GM18867 (cell line): ENCODE measurements around the gene CAMK1.

Experiments
- ATAC-seq: cut with Tn5 transposase; IDR thresholded peaks from one replicate; pipeline ENCODE4 v1.9.1; 2021; ENCODE audit warnings: mild to moderate bottlenecking, moderate library complexity; ENCODE audit not compliant: unreplicated experiment

CAMK1 gene

DNA sequence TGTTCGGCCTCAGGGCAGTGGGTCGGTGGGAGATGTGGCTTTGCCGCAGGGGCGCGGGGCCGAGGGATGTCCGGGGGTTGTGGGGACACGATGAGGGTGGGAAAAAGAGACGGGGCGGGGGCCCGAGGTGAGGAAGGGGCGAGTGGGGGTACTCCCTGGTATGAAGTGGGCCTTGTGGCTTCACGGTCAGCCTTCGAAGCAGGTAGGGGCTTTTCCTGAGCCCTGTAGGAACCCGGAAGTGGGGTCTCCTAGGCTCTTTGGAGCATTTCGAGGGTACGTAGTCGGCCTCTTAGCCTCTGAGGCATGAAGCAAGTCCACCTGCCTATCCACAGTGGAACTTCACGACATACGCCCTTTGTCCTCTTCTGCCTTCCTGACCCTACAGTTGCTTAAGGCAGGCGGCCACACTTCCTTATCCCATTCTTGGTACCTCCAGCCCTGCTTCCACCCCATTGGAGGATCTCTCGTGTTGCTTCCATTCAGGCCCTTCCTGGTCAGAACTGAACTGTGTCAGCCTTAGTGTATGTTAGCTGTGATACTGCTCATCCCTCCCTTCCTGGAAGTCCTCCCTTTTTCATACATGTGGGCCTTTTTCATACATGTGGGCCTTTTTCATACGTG is 23.5 kb upstream of the CAMK1 start:
- peak; percentile 0 for ATAC-seq

DNA sequence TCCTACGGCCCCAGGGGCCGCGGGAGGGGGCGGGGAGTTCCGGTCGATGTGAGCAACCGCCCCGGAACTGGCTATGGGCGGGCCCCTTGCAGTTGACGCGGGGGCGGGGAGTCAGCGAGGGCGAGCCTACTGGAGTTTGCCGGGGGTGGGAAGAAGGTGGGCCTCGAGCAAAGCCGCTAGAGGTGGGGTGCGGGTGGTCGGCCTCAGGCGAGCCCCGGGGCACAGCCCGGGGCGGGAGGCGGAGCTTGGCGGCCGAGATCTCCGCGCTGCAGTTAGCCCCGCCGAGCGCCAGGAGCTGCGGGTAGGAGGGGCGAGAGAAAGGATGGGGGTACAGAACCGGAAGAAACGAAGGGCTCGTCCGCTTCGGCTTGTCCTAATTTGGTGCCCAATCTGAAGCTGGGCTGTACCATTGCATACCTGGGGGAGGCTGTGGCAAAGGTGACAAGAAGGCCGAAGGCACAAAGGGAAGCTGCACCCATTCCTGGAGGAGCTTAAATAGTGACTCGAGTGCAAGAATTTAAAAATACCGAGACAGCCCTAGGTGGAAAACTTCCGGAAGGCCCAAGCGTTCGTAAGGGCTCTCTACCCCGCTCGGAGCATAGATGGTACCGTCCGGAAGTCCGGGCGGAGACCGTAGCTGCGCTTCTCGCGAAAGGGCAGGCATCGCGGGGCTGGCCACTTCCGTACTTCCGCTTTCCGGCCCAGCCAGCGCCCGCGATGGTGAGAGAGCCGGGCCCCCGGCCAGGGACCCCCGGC is 22.8 kb upstream of the CAMK1 start, which contains the start of the genes ARPC4 and TADA3:
TSS of gene ARPC4 (plus strand) at position 678 of the 756 bp plus-strand sequence. CDS start at position 718, 40 bp downstream.
TSS of gene TADA3 (minus strand) at position 69 of the 756 bp plus-strand sequence. CDS start 1,007 bp downstream, outside the sequence.
- ATAC-seq: peak; percentile 82

DNA sequence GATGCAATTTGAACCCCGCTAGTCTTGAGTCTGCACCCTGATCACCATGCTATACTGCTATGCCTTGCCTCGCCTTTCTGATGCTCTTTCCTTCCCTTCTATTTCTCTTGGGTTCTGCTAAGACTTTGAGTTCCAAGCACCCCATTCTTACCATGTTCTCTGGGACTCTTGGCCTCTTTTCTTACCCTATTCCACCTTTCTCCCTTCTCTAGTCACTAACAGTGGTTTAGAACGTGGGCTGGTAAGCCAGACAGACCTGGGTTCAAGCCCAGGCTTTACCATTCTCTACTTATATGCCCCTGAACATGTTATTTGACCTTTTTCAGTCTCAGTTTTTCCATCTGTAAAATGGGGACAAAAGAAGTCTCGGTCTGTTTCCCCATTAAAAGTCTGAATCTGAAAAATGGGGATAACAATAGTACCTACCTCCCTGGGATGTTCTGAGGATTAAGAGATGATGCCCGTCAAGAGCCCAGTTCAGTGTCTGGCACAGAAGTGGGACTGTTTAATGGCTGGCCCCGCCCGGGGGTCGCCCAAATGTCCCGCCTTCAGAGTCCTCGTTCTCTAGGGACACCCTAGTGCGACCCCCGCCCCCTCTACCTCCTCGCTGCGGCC is 22.1 kb upstream of the CAMK1 start:
- no peak for ATAC-seq

DNA sequence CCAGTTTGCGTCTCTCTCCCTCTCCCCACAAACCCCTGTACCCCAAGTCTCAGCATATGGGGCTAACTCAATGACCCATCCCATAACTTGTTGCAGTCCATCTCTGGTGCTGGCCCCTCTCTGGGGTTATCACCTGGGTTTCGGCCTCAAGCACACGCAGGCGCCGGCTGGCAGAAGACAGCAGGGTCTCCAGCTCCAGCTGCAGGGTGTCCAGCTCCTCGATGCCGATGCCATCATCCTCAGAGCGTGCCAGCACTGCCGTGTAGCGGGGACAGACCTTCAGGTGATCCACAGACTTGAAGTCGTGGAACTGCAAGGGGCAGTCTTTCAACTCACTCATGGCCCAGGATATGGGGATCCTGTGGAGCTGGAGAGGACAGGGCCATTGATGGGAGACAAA is 21.4 kb upstream of the CAMK1 start:
- no peak for ATAC-seq

GRCh38 chr3:9787714-9788113 is 18.0 kb upstream of the CAMK1 start:
- no peak for ATAC-seq

DNA sequence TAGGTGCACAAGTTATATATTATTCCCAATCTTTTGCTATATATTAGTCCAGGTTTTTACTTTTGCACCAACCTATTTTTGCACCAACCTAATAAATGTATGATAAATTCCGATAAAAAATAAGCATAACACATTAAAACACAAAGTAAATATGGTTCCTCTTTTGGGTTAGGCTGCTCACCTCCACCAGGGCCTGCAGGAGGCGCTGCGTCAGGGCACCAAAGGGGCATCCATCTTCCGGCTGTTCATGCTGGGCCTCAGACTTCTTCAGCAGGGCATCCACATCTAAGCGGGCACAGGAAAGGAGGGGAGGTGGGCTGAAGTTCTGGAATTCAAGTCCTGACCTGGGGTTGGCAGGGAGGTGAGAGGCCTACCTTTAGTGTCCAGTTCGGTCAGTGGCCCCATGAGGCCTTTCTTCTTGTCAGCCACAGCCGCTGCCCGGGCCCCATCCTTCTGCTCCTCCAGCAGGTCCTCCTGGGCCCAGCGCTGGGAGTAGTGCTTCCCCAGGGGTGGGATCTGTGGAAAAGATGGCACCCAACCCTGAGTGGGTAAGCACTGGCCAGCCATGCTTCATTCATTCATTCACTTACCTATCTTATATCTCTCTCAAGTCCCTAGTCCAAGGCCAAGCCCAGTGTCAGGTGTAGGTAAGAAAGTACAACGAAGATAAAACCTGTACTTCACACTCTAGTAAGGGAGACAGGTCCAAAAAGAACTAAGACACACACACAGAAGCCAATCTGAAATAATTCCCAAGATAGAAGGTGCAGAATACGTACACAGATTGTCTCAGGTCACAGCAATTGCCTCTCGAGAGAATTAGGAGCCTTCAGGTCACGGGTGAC is 17.3 kb upstream of the CAMK1 start:
- ATAC-seq: no peak

DNA sequence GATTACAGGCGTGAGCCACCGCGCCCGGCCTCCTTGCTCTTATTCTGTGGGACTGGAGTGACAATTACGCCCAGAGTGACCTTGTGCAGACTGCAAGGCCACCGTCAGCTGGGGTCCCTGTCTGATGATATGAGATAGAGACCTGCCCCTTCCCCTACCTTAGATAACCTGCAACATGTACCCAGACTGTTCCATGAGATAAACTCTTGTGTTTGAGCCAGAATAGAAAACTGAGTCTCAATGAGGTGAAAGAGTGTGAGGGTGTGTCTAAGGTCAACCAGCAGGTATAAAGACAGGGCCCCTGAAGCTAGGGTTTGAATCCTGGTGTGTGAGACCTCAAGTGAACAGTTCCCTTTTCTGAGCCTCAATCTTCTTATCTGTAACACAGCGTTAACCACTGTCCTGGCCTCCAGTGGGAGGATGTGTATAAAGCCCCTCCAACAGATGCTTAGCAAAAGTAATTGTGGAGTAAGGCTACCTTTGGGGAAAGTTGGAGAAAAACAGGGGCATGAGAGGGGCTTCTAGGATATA is 16.5 kb upstream of the CAMK1 start:
- ATAC-seq: no peak

- no peak for ATAC-seq
Observed at GRCh38 chr3:9785602-9786001, 15.9 kb upstream of the CAMK1 start.

DNA sequence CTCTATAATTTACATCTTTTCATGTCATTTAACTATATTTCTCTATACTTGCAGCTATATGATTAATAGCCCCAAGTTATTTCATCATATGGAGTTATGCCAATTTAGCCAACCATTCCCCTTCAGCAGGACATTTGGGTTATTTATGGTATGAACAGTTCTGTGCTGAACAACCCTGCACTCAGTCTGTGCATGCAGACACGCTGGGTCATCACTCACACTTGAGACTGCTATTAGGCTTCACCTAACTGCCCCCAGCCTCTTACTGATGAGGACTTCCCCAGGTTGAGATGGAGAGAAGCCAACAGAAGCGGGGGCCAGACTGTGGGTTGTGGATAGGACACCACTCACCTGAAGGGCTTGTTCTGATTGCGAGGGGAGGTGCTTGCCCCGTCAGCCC is 15.2 kb upstream of the CAMK1 start:
- no peak for ATAC-seq

DNA sequence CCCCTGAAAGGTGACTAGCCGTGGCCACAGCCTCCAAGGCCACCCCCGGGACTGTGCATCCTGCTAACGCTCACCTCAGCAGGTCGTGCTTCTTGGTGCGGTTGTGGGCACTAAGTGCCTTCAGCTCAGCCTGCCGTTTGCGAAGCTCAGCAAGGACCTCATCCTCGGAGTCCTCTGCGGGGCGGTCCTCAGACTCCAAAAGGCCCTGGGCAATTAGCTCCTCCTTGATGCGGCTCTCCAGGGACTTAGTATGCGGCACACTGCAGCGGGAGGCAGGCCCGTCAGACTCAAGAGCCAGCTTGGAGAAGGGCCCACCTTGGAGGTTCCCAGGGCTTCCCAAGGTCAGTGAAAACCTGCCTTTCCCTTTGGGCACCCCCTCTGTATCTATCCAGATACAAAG is 14.2 kb upstream of the CAMK1 start:
- ATAC-seq: no peak

- ATAC-seq: no peak
Observed at GRCh38 chr3:9782770-9783169, 13.0 kb upstream of the CAMK1 start.

GRCh38 chr3:9781978-9782603 is 12.3 kb upstream of the CAMK1 start:
- no peak for ATAC-seq

- no peak for ATAC-seq
Observed at GRCh38 chr3:9781551-9781950, 11.8 kb upstream of the CAMK1 start.

DNA sequence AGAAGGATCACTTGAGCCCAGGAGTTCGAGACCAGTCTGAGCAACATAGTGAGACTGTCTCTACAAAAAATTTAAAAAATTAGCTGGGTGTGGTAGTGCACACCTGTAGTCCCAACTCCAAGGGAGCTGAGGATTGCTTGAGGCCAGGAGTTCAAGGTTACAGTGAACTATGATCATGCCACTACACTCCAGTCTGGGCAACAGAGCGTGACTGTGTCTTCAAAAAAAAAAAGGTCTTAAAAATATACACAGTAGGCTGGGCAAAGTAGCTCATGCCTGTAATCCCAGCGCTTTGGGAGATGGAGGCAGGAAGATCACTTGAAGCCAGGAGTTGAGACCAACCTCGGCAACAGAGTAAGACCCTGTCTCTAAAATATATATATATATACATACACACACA is 11.2 kb upstream of the CAMK1 start:
- ATAC-seq: no peak

GRCh38 chr3:9780458-9780812 is 10.7 kb upstream of the CAMK1 start:
- no peak for ATAC-seq

- peak; percentile 45 for ATAC-seq
Observed at GRCh38 chr3:9779721-9780457, 10.1 kb upstream of the CAMK1 start.

DNA sequence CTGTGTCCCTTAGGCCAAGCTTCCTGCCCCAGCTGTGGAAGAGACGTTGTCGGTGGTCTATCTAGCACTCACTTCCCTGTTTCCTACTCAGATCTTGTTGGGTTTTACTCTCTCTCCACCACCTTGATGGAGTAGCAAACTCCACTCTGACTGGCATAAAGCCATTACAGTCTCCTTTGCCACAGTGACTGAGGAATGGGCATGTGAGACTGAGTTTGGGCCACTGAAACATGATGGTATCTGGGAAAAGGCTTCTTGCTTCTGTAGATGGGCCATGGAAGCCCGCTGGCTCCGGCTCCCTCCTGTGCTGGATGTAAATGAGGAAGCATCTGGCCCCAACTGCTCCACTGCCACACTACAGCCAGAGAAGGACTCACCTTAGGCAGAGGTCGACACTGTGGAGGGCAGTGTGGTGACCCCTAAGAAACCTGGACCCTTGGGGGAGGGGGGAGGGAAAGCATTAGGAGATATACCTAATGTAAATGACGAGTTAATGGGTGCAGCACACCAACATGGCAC is 9.4 kb upstream of the CAMK1 start:
- ATAC-seq: no peak

DNA sequence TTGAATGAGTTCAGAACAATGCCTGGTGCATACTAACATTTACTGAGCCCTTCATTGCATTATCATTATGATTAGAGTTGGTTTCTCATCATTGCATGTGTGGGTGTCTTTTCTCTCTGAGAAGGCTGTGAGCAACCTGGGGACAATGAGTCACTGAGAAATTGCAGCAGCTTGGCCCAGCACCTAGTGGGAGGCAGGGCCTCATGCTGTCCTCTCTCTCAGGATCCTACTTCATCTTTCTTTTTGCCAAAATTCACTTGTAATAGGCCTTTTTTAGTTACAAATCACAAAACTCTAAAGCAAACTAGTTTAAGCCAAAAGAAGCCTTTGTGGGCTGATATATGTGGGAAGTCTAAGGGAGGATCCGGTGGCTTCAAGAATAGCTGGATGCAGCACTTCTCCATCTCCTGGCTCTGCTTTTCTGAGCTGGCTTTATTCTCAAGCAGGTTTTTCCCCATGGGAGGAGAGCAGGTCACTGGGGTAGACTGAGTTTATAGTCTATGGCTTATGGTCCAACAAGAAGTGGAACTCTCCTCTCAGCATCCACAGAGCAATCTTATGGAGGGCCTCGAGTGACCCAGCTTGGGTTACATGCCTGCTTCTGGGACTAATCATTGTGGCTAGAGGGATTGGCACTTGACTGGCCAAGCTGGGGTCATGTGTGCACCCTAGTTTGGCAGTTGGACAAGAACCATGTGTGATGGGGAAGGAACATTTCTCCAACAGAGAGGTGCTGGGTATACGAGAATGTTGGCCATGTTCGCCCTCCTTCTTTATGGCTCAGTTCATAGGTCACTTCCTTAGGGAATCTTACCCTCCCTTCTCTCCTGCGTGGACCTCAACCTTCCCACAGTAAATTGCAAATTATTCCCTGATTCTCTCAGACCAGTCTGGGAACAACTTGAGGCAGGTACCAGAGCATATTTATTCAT is 8.7 kb upstream of the CAMK1 start:
- ATAC-seq: no peak

GRCh38 chr3:9777694-9778021 is 7.9 kb upstream of the CAMK1 start:
- no peak for ATAC-seq
